Calu3 (cell line): ENCODE results near the gene NEAT1. TPM values are rescaled to one million over a fixed set of nuclear protein-coding genes. Genes with fewer than 3 reads are reported as not detected.

Experiments
- BruUV-seq: library from RNA; stranded (reverse); fragments of 400-500 nt; replicated peaks from 2 replicates; lab custom pipeline; 2021; lab: Mats Ljungman, UMichigan
- CTCF ChIA-PET: fragments of 300-600 bp; sonication (Branson Sonifier 250); formaldehyde crosslinking; loops from one replicate; lab custom pipeline; 2022; ENCODE audit warnings: antibody characterized with exemption; lab: Charles Lee
- DNase-seq: peaks from one replicate; pipeline ENCODE4 v3.0.0; 2022
- H3K27ac Mint-ChIP-seq: one replicate; pipeline ENCODE4 v1.8.0; 2022; ENCODE audit warnings: mixed read lengths; ENCODE audit not compliant: unreplicated experiment
- H3K27me3 Mint-ChIP-seq: one replicate; pipeline ENCODE4 v1.8.0; 2022; ENCODE audit warnings: mixed read lengths; ENCODE audit not compliant: unreplicated experiment
- H3K36me3 Mint-ChIP-seq: one replicate; pipeline ENCODE4 v1.8.0; 2022; ENCODE audit warnings: mild to moderate bottlenecking, moderate library complexity, mixed read lengths; ENCODE audit not compliant: insufficient read depth, unreplicated experiment
- H3K4me1 Mint-ChIP-seq: one replicate; pipeline ENCODE4 v1.8.0; 2022; ENCODE audit warnings: mild to moderate bottlenecking, low read depth, mixed read lengths; ENCODE audit not compliant: unreplicated experiment
- H3K4me3 Mint-ChIP-seq: one replicate; pipeline ENCODE4 v1.8.0; 2022; ENCODE audit warnings: mild to moderate bottlenecking, low read depth, moderate library complexity, mixed read lengths; ENCODE audit not compliant: unreplicated experiment
- H3K9me3 Mint-ChIP-seq: one replicate; pipeline ENCODE4 v1.8.0; 2022; ENCODE audit warnings: low read depth, mixed read lengths; ENCODE audit not compliant: unreplicated experiment
- intact Hi-C: fragments of 100-400 bp; cut with micrococcal nuclease; formaldehyde crosslinking; loops from one replicate; pipeline ENCODE4 v1.10.0; 2022; ENCODE audit not compliant: unreplicated experiment
- total RNA-seq: library from RNA; stranded (reverse); gene quantifications from 2 replicates; pipeline ENCODE4 v1.2.3, GENCODE V29; 2022
- TF ChIP-seq, protein P1 (sequence below): fragments of 200-600 bp; IDR thresholded peaks from one replicate; pipeline ENCODE4 v1.8.0; 2022; ENCODE audit warnings: antibody characterized with exemption; ENCODE audit not compliant: unreplicated experiment

The NEAT1 gene
- total RNA-seq, 1 experiment from 2014 or later: 605 TPM

DNA sequence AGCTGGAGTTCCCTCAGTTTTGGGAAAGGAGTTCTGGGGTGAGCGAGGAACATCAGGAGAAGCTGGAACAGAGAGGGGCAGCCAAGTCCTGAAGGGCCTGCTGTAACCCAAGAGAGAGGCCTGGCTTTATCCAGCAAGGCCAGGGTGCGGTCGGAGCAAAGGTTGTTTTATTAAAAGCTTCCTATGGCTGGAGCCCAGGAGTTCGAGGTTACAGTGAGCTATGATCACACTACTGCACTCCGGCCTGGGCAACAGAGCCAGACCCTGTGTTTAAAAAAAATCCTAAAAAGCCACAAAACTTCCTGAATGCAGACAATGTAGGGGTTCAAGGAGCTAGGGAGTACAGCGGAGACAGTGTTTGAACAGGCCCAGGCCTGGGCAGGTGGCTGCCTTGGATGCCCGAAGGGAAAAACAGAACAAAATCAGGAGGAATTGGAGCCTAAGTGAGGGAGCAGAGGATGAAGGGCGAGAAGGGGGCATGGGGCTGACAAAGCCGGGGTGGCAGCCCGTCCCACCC lies 54.1 kb downstream of the NEAT1 start:
- DNase-seq: no peak
- intact Hi-C loops: no loop called here
- TF ChIP-seq, protein P1, sequence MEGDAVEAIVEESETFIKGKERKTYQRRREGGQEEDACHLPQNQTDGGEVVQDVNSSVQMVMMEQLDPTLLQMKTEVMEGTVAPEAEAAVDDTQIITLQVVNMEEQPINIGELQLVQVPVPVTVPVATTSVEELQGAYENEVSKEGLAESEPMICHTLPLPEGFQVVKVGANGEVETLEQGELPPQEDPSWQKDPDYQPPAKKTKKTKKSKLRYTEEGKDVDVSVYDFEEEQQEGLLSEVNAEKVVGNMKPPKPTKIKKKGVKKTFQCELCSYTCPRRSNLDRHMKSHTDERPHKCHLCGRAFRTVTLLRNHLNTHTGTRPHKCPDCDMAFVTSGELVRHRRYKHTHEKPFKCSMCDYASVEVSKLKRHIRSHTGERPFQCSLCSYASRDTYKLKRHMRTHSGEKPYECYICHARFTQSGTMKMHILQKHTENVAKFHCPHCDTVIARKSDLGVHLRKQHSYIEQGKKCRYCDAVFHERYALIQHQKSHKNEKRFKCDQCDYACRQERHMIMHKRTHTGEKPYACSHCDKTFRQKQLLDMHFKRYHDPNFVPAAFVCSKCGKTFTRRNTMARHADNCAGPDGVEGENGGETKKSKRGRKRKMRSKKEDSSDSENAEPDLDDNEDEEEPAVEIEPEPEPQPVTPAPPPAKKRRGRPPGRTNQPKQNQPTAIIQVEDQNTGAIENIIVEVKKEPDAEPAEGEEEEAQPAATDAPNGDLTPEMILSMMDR: no peak
- Mint-ChIP-seq H3K4me1 (peaks cover 48% of the 10 kb centered on the region), H3K9me3 (no peaks in the 10 kb centered on the region), H3K4me3 (peak overlapping the region; percentile 89), H3K36me3 (peaks cover 39% of the 10 kb centered on the region), H3K27me3 (no peaks in the 10 kb centered on the region), H3K27ac (peak overlapping the region; percentile 98)
- CTCF ChIA-PET: interaction anchor here (0.6 to 2.8 kb wide), 3 partner anchors 15 to 32 kb away, joined by 5 to 12 read pairs (median 7); no protein-coding TSS in a partner anchor
- BruUV-seq: TSS peak; percentile 93

DNA sequence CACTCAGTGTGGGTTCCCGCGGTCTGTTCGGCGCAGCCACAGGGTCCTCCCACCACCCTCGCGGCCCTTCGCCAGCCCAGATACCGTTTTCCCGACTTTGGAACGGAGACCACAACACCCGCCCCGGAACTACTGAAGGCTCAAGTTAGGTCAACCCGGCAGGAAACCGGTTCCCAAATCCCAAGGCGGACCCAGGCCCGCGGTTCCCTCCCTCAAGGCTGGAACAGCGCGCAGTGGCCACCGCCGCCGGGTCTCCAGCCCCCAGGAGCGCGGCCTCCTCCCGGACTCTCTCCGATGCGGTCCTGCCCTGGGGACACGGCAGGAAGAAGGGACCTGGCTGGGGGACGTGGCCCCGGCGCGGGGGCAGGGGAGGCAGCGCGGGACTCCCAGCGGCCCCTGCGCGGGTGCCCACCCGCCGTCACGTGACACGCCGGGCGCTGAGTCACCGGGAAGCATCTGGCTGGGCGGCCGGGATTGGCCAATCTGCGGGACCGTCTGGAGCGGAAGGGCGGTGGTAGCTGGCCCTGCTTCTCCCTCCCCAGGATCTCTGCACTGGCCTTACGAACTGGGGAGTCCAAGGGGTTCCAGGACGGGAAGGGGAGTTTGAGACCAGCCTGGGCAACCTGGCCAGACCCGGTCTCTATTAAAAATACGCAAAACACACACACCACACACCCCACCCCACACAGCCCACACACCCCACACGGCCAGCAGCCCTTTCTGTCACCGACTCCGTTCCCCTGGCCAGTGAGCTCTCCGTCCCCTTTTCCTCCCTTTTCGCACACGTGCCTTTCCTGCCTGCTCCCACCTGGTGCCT lies 54.8 kb downstream of the NEAT1 start:
- peaks cover 48% of the 10 kb centered on the region for H3K4me1 Mint-ChIP-seq
- TF ChIP-seq, protein P1: no peak
- peak overlapping the region; percentile 89 for H3K4me3 Mint-ChIP-seq
- peak overlapping the region; percentile 98 for H3K27ac Mint-ChIP-seq
- peaks cover 33% of the 10 kb centered on the region for H3K36me3 Mint-ChIP-seq
- intact Hi-C loops: no loop called here
- peak; percentile 98 for DNase-seq
- no peaks in the 10 kb centered on the region for H3K9me3 Mint-ChIP-seq
- no TSS peak for BruUV-seq
- CTCF ChIA-PET: interaction anchor here (0.8 to 3.5 kb wide), 9 partner anchors 8 to 96 kb away, joined by 3 to 41 read pairs (median 7); partner anchors contain the start of gene MALAT1
- no peaks in the 10 kb centered on the region for H3K27me3 Mint-ChIP-seq

DNA sequence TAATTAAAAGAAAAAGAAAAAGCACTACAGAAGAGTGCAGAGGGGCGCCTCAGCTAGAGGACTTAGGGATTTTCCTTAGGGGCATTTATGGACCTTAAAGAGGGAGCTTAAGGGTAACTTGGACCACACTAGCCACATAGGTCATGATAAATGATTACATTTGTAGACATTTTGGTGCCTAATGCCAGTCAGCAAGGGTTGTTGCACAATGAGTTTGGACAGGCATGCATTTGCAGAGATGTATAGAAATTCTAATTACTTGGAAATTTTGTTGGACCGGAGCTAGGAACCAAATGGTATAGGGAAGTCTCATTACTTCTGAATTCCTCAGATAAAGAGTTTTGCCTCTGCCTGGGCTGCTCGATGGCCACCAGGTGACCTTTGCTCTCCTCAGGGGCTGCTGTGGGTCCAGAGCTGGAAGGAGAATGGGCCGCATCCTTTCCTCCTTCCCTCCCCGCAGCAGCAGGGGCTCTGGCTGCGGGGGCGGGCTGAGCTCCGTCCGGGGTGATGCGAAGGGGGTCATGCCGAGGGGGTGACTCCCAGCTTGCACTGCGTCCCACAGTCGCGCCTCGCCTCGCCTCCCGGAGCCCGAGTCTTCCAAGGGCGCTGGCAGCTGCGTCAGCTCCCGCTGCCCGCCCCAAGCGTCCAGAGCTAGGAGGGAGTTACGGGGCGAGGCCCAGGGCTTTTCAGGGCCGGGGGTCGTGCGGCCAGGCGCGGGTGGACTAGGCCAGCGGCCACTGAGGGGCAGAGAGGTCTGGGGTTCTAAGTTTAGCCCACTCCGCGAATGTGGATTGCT lies 56.0 kb downstream of the NEAT1 start:
- H3K9me3 Mint-ChIP-seq: no peaks in the 10 kb centered on the region
- peak overlapping the region; percentile 98 for H3K27ac Mint-ChIP-seq
- H3K27me3 Mint-ChIP-seq: no peaks in the 10 kb centered on the region
- intact Hi-C loops: loop anchor here (2.0 kb wide), 1 partner anchor 32 kb away; no protein-coding TSS in a partner anchor
- peaks cover 50% of the 10 kb centered on the region for H3K4me1 Mint-ChIP-seq
- TF ChIP-seq, protein P1: no peak
- no peak for DNase-seq
- no TSS peak for BruUV-seq
- H3K36me3 Mint-ChIP-seq: peaks cover 33% of the 10 kb centered on the region
- CTCF ChIA-PET: interaction anchor here (0.7 to 3.5 kb wide), 10 partner anchors 10 to 97 kb away, joined by 3 to 41 read pairs (median 10); partner anchors contain the start of gene MALAT1
- H3K4me3 Mint-ChIP-seq: peak overlapping the region; percentile 62
